ENCODE results near the gene ABCA5.
"Not testable (repeated sequence)": the region's sequence is repeated elsewhere in the genome, so short reads cannot be mapped to it uniquely, and the experiment has no call there.

Gene ABCA5

DNA sequence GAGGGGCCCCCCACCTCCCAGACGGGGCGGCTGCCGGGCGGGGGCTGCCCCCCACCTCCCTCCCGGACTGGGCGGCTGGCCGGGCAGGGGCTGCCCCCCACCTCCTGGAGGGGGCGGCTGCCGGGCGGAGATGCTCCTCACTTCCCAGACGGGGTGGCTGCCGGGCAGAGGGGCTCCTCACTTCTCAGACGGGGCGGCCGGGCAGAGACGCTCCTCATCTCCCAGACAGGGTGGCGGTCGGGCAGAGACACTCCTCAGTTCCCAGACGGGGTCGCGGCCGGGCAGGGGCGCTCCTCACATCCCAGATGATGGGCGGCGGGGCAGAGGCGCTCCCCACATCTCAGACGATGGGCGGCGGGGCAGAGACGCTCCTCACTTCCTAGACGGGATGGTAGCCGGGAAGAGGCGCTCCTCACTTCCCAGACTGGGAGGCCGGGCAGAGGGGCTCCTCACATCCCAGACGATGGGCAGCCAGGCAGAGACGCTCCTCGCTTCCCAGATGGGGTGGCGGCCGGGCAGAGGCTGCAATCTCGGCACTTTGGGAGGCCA lies 130.8 kb downstream of the ABCA5 start:
- H3K9me3 ChIP-seq; H3K4me3 ChIP-seq; in situ Hi-C loops (cut with MboI; ENCODE audit: low sequenced_read_pairs); H3K36me3 ChIP-seq (replicated peaks); DNase-seq (ENCODE audit: low spot score in 2 of 2); H3K27me3 ChIP-seq (ENCODE audit: low read depth); H3K4me1 ChIP-seq: not testable (repeated sequence)

Measured in HAP-1 (cell line).